GM23248 (cell line): ENCODE data around the gene KRT15.

Source experiments
- EZH2 ChIP-seq: fragments of 200-600 bp; sonication (generic); IDR thresholded peaks from 2 replicates; pipeline ENCODE4 v1.6.1; 2018; ENCODE audit warnings: antibody characterized with exemption, mild to moderate bottlenecking; ENCODE audit not compliant: insufficient read depth, poor library complexity, severe bottlenecking
- EZH2phosphoT487 ChIP-seq: fragments of 200-600 bp; sonication (generic); IDR thresholded peaks from 2 replicates; pipeline ENCODE4 v1.6.1; 2018; ENCODE audit warnings: antibody characterized with exemption, moderate library complexity, mild to moderate bottlenecking, low read depth; ENCODE audit not compliant: insufficient read depth

DNA sequence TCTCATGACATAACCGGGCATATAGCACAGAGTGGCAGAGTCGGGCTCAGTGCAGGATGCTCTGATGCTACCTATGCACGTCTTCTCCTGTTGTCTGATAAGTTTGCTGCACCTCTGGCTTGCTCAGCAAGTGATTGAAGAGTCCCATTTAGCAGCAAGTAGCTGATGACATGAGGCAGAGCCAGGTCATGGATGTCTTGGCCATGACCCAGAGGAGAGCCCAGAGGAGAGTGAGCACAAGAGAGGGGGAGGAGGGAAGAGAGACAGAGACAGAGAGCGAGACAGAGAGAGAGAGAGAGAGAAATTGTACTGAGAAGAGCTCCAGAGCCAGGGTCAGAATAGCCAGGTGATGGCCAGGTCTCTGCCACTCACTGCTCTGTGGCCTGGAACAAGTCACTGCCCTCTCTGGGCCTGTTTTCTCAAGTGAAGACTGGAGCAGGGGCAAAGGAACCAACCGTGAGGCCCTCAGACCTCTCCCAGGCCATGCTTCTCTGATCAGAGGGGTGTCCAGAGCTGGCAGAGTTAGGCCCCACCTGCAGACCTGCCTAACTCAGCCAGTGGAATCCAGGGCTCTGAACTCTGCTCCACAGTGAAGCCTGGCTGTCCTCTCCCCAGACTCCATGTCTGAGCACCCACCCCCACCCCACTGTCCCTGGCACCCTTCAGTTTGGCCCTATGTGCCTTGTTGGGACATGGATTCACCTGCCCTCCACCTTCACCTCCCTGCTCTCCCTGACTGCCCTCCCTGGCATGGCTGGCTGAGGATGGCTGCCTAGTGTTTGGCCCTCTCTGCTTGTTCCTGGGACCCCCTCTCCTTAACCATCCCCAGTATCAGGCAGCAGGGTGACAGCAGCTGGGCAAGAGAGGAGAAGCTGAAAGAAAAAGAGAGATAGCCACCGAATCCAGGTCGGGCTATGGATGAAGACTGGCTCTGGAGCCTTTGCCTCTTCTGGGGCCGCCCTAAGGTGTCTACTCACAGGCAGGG is 33.5 kb downstream of the KRT15 start:
- TF ChIP-seq EZH2, result no peak
- TF ChIP-seq EZH2phosphoT487, result no peak
